NCI-H345 treated with DMSO at 0.1 percent for 48 hours (cell line): ENCODE measurements around the gene DEPDC1B.
A peak's percentile ranks its signal among the peaks of the same experiment; 100 is the strongest.
"Not testable (repeated sequence)": the region's sequence is repeated elsewhere in the genome, so short reads cannot be mapped to it uniquely, and the experiment has no call there.

ENCODE experiments used
- DNase-seq: peaks from one replicate; lab custom pipeline; 2025; ENCODE audit not compliant: unreplicated experiment; lab: John Stamatoyannopoulos, UW

Gene DEPDC1B

GRCh38 chr5:60699288-60699608 lies 718 bp downstream of the DEPDC1B start:
- DNase-seq = no peak

- DNase-seq = no peak
Measured at GRCh38 chr5:60698336-60698735, 1.6 kb downstream of the DEPDC1B start.

GRCh38 chr5:60690326-60690725 lies 9.6 kb downstream of the DEPDC1B start:
- no peak for DNase-seq

- no peak for DNase-seq
Measured at GRCh38 chr5:60688980-60689379, 11.0 kb downstream of the DEPDC1B start.

- no peak for DNase-seq
Measured at GRCh38 chr5:60687927-60688720, 11.8 kb downstream of the DEPDC1B start.

- no peak for DNase-seq
Measured at GRCh38 chr5:60686157-60686556, 13.8 kb downstream of the DEPDC1B start.

GRCh38 chr5:60685700-60686099 lies 14.3 kb downstream of the DEPDC1B start:
- no peak for DNase-seq

GRCh38 chr5:60685028-60685427 lies 14.9 kb downstream of the DEPDC1B start:
- no peak for DNase-seq

GRCh38 chr5:60682007-60682406 lies 18.0 kb downstream of the DEPDC1B start:
- DNase-seq = not testable (repeated sequence)

GRCh38 chr5:60679816-60680215 lies 20.1 kb downstream of the DEPDC1B start:
- DNase-seq = no peak

GRCh38 chr5:60677850-60678664 lies 21.9 kb downstream of the DEPDC1B start:
- DNase-seq = peak; percentile 47

GRCh38 chr5:60675286-60675685 lies 24.7 kb downstream of the DEPDC1B start:
- DNase-seq = no peak

- DNase-seq = no peak
Measured at GRCh38 chr5:60674251-60675069, 25.5 kb downstream of the DEPDC1B start.

- no peak for DNase-seq
Measured at GRCh38 chr5:60673334-60673733, 26.6 kb downstream of the DEPDC1B start.

- no peak for DNase-seq
Measured at GRCh38 chr5:60672693-60673264, 27.2 kb downstream of the DEPDC1B start.

- DNase-seq = no peak
Measured at GRCh38 chr5:60671899-60672692, 27.9 kb downstream of the DEPDC1B start.

- DNase-seq = no peak
Measured at GRCh38 chr5:60670749-60671148, 29.2 kb downstream of the DEPDC1B start.

GRCh38 chr5:60668686-60669304 lies 31.2 kb downstream of the DEPDC1B start:
- no peak for DNase-seq

GRCh38 chr5:60651872-60652620 lies 47.9 kb downstream of the DEPDC1B start:
- DNase-seq = no peak
